ENCODE results near the gene ROBO1. TPM values are rescaled to one million over a fixed set of nuclear protein-coding genes. Genes with fewer than 3 reads are reported as not detected.

ROBO1 gene
- polyA plus RNA-seq, 2 donors, result 4.7 to 12.0 TPM

DNA sequence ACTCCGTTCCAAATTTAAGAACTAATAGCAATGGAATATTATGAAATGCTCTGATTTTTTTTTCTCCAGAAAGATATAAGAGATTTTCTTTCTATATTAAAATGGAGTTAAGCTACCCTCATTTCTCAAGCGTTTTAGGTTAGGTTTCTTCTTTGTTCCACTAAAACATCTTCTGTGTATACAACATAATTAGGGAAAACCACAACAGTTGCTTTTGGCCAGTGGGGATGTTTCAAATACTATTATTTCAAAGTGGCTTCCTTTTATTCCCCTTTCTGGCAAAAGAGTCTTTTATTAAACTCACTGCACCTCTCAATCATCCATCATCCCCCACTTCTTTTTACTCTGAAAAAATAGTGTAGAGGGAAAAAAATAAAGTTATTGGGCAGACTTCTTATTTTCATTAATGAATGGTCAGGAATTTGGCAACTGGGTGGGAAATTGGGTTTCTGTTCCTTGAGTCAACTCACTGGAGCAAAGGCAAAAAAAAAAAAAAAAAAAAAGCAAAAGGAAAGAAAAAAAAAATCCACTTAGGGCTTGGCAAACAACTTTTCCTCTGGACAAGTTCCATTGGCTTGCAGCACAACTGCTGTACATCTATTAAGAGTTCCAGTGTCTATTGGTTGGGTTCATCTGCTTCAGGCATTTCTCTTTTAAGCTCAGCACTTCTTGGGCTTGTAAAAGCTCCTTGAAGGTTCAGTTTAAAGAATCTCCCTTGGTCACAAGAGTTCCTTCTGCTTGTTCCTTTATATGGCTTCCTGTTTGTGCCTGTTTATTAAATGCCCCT lies 963.4 kb downstream of the ROBO1 start:
- H3K27ac ChIP-seq (ENCODE audit: low read depth in 2 of 2, low read length in 1 of 2), result no peak overlapping the region
- H3K36me3 ChIP-seq (ENCODE audit: control insufficient read depth in 2 of 2, insufficient read depth in 2 of 2, low read length in 1 of 2), result no peaks in the 10 kb centered on the region
- H3K4me3 ChIP-seq (ENCODE audit: low read depth in 1 of 2, low read length in 2 of 2), result no peak overlapping the region
- no peaks in the 10 kb centered on the region for H3K4me1 ChIP-seq (ENCODE audit: control insufficient read depth in 2 of 2, insufficient read depth in 2 of 2, low read length in 1 of 2)
- WGBS, 2 donors, result 17 to 26% methylated on average over 2 of the region's 2 CpGs
- no peaks in the 10 kb centered on the region for H3K27me3 ChIP-seq (ENCODE audit: control insufficient read depth in 1 of 2, insufficient read depth in 2 of 2, low read length in 2 of 2)
- no peaks in the 10 kb centered on the region for H3K9me3 ChIP-seq (ENCODE audit: control insufficient read depth in 2 of 2, insufficient read depth in 1 of 2, low read depth in 1 of 2, low read length in 1 of 2)

DNA sequence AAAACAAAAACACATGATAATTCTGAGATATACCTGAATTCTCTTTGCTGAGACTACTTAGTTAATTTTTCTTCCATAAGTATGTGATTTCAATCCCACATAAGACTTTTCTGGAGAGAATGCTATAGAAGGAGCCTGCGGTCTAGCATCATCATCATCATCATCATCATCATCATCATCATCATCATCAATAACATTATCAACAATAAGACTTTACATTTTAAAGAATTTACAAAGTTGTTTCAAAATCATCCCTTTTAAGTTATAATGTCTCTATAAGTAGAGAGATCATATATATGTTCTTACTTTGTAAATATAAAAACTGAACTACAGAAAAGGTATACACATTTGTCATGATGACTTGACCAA lies 965.3 kb downstream of the ROBO1 start:
- WGBS, 2 donors, result 40 to 88% methylated on average over 1 of the region's 1 CpG
- no peaks in the 10 kb centered on the region for H3K4me1 ChIP-seq (ENCODE audit: control insufficient read depth in 2 of 2, insufficient read depth in 2 of 2, low read length in 1 of 2)
- no peak overlapping the region for H3K4me3 ChIP-seq (ENCODE audit: low read depth in 1 of 2, low read length in 2 of 2)
- no peak overlapping the region for H3K27ac ChIP-seq (ENCODE audit: low read depth in 2 of 2, low read length in 1 of 2)
- no peaks in the 10 kb centered on the region for H3K9me3 ChIP-seq (ENCODE audit: control insufficient read depth in 2 of 2, insufficient read depth in 1 of 2, low read depth in 1 of 2, low read length in 1 of 2)
- no peaks in the 10 kb centered on the region for H3K27me3 ChIP-seq (ENCODE audit: control insufficient read depth in 1 of 2, insufficient read depth in 2 of 2, low read length in 2 of 2)
- H3K36me3 ChIP-seq (ENCODE audit: control insufficient read depth in 2 of 2, insufficient read depth in 2 of 2, low read length in 1 of 2), result no peaks in the 10 kb centered on the region

DNA sequence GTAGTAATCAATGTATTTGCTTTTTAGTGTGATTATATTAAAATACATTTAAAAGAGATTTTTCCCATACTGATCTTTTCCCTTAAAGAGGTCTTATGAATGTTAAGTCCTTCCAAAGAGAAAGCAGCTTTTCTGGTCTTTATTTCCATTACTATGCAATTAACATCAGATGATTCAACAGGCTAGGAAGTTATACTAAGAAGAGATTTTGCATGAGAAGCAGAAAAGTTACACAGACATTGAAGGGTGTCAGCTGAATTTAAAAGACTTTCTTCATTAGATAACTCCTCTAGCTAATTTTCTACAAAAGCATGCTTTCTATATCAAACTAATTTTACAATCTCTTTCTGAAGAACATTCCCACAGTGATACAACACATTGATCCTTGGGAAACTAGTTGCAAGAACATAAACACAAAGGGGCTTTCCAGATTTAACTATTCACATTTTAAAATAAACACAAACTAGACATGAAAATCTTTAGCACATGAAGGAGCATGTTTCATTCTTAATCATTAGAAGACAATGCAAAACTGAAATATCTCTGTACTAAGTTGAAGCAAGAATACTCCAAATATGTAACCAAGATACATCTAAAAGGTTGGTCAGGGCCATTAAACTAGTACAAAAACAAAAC lies 965.8 kb downstream of the ROBO1 start:
- H3K9me3 ChIP-seq (ENCODE audit: control insufficient read depth in 2 of 2, insufficient read depth in 1 of 2, low read depth in 1 of 2, low read length in 1 of 2), result no peaks in the 10 kb centered on the region
- H3K4me1 ChIP-seq (ENCODE audit: control insufficient read depth in 2 of 2, insufficient read depth in 2 of 2, low read length in 1 of 2), result no peaks in the 10 kb centered on the region
- no peak overlapping the region for H3K4me3 ChIP-seq (ENCODE audit: low read depth in 1 of 2, low read length in 2 of 2)
- no peaks in the 10 kb centered on the region for H3K36me3 ChIP-seq (ENCODE audit: control insufficient read depth in 2 of 2, insufficient read depth in 2 of 2, low read length in 1 of 2)
- no peak overlapping the region for H3K27ac ChIP-seq (ENCODE audit: low read depth in 2 of 2, low read length in 1 of 2)
- no peaks in the 10 kb centered on the region for H3K27me3 ChIP-seq (ENCODE audit: control insufficient read depth in 1 of 2, insufficient read depth in 2 of 2, low read length in 2 of 2)

DNA sequence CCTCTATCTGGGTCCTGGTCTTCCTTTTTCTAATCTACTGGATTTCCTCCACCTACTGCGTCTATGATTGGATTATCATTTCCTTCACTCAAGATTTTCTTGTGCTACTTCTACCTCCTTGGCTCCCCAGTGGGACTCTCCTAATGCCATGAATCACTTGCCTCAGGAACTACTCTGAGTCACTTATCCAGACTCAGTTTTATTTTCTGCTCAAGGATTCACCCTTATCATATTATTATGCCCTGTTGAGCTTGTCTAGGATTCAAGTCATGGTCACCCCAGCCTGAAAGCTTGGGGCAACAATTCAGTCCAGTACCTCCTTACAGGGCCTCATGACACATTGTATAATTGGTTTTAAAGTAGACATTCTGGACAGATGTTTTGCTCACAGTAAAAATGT lies 968.1 kb downstream of the ROBO1 start:
- Histone ChIP-seq H3K36me3 (ENCODE audit: control insufficient read depth in 2 of 2, insufficient read depth in 2 of 2, low read length in 1 of 2) (no peaks in the 10 kb centered on the region), H3K4me3 (ENCODE audit: low read depth in 1 of 2, low read length in 2 of 2) (no peak overlapping the region), H3K4me1 (ENCODE audit: control insufficient read depth in 2 of 2, insufficient read depth in 2 of 2, low read length in 1 of 2) (no peaks in the 10 kb centered on the region), H3K9me3 (ENCODE audit: control insufficient read depth in 2 of 2, insufficient read depth in 1 of 2, low read depth in 1 of 2, low read length in 1 of 2) (no peaks in the 10 kb centered on the region), H3K27ac (ENCODE audit: low read depth in 2 of 2, low read length in 1 of 2) (no peak overlapping the region), H3K27me3 (ENCODE audit: control insufficient read depth in 1 of 2, insufficient read depth in 2 of 2, low read length in 2 of 2) (no peaks in the 10 kb centered on the region)
- 79 to 81% methylated on average over 1 of the region's 1 CpG for WGBS, 2 donors

DNA sequence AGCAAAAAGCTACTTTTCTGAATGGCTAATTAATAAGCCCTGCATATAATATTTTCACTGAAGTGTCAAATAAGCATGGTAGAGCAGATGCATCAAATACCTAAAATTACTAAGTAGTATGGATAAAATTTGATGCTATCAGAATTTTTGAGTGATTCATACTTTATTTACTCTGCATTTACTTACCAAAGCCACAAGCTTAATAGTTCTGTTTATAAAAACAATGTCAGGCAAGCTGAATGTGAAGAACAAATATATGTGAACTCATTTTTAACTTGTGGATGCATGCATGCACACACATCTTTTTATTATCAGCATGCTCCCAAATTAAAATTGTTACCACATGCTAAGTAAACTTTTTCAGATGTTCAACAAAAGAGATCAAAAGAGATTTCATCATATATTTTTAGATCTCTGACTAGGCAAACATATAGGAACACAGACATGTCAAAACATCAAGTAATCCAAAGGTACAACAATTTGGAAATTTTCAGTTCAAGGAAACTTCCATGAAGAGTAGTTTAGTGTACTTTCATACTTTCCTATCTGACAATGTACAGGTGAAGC lies 969.4 kb downstream of the ROBO1 start:
- no peaks in the 10 kb centered on the region for H3K4me1 ChIP-seq (ENCODE audit: control insufficient read depth in 2 of 2, insufficient read depth in 2 of 2, low read length in 1 of 2)
- no peak overlapping the region for H3K4me3 ChIP-seq (ENCODE audit: low read depth in 1 of 2, low read length in 2 of 2)
- no peak overlapping the region for H3K27ac ChIP-seq (ENCODE audit: low read depth in 2 of 2, low read length in 1 of 2)
- no peaks in the 10 kb centered on the region for H3K9me3 ChIP-seq (ENCODE audit: control insufficient read depth in 2 of 2, insufficient read depth in 1 of 2, low read depth in 1 of 2, low read length in 1 of 2)
- H3K27me3 ChIP-seq (ENCODE audit: control insufficient read depth in 1 of 2, insufficient read depth in 2 of 2, low read length in 2 of 2), result no peaks in the 10 kb centered on the region
- H3K36me3 ChIP-seq (ENCODE audit: control insufficient read depth in 2 of 2, insufficient read depth in 2 of 2, low read length in 1 of 2), result no peaks in the 10 kb centered on the region

DNA sequence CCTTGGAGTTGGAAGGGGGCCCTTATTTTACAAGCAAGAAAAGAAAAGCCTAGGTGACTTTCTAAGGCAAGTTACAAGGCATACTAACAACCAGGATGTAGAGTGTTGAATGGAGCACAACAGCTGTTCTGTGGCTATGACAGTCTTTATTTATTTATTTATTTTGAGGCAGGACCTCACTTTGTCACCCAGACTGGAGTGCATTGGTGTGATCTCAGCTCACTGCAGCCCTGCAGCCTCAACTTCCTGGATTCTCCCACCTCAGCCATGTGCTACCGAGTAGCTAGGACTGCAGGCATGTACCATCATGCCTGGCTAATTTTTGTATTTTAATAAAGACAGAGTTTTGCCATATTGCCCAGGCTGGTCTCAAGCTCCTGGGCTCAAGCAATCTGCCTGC lies 973.4 kb downstream of the ROBO1 start:
- Histone ChIP-seq H3K27ac (ENCODE audit: low read depth in 2 of 2, low read length in 1 of 2) (no peak overlapping the region), H3K9me3 (ENCODE audit: control insufficient read depth in 2 of 2, insufficient read depth in 1 of 2, low read depth in 1 of 2, low read length in 1 of 2) (no peaks in the 10 kb centered on the region), H3K36me3 (ENCODE audit: control insufficient read depth in 2 of 2, insufficient read depth in 2 of 2, low read length in 1 of 2) (no peaks in the 10 kb centered on the region), H3K4me3 (ENCODE audit: low read depth in 1 of 2, low read length in 2 of 2) (no peak overlapping the region), H3K4me1 (ENCODE audit: control insufficient read depth in 2 of 2, insufficient read depth in 2 of 2, low read length in 1 of 2) (no peaks in the 10 kb centered on the region), H3K27me3 (ENCODE audit: control insufficient read depth in 1 of 2, insufficient read depth in 2 of 2, low read length in 2 of 2) (no peaks in the 10 kb centered on the region)
- WGBS, 2 donors, result 56 to 76% methylated on average over 1 of the region's 1 CpG

DNA sequence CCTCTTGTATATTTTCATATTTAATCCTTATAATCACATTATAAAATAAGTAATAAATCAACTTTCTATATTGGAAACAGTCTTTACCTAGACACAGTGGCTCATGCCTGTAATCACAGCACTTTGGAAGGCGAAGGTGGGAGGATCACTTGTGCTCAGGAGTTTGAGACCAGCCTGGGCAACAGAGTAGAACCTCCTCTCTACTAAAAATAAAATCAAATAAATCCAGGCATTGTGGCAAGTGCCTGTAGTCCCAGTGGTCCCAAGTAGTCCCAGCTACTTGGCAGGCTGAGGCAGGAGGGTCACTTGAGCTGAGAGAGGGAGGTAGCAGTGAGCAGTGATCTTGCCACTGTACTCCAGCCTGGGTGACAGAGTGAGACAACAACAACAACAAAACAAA lies 975.1 kb downstream of the ROBO1 start:
- Histone ChIP-seq H3K27ac (ENCODE audit: low read depth in 2 of 2, low read length in 1 of 2) (no peak overlapping the region), H3K9me3 (ENCODE audit: control insufficient read depth in 2 of 2, insufficient read depth in 1 of 2, low read depth in 1 of 2, low read length in 1 of 2) (no peaks in the 10 kb centered on the region), H3K4me3 (ENCODE audit: low read depth in 1 of 2, low read length in 2 of 2) (no peak overlapping the region), H3K36me3 (ENCODE audit: control insufficient read depth in 2 of 2, insufficient read depth in 2 of 2, low read length in 1 of 2) (no peaks in the 10 kb centered on the region), H3K4me1 (ENCODE audit: control insufficient read depth in 2 of 2, insufficient read depth in 2 of 2, low read length in 1 of 2) (no peaks in the 10 kb centered on the region), H3K27me3 (ENCODE audit: control insufficient read depth in 1 of 2, insufficient read depth in 2 of 2, low read length in 2 of 2) (no peaks in the 10 kb centered on the region)
- 83 to 87% methylated on average over 1 of the region's 1 CpG for WGBS, 2 donors

DNA sequence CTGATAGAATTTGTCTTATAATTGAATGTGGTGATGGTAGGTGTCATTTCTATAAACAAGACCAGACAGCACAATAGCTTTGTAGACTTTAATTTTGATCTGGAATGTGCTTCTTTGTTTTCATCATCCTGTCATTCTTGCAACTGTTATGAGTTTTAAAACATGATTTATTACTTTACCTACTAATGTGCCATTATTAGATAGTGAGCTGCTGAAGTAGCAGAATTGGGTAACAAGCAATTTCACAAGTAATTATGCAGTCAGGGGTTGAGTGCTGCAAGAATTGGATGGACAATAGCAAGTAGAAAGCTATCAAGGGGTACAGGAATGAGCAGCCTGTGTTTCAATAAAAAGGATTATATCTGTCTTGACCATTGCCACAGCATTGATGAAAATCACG lies 975.6 kb downstream of the ROBO1 start:
- Histone ChIP-seq H3K9me3 (ENCODE audit: control insufficient read depth in 2 of 2, insufficient read depth in 1 of 2, low read depth in 1 of 2, low read length in 1 of 2) (no peaks in the 10 kb centered on the region), H3K4me3 (ENCODE audit: low read depth in 1 of 2, low read length in 2 of 2) (no peak overlapping the region), H3K27me3 (ENCODE audit: control insufficient read depth in 1 of 2, insufficient read depth in 2 of 2, low read length in 2 of 2) (no peaks in the 10 kb centered on the region), H3K36me3 (ENCODE audit: control insufficient read depth in 2 of 2, insufficient read depth in 2 of 2, low read length in 1 of 2) (no peaks in the 10 kb centered on the region), H3K27ac (ENCODE audit: low read depth in 2 of 2, low read length in 1 of 2) (no peak overlapping the region), H3K4me1 (ENCODE audit: control insufficient read depth in 2 of 2, insufficient read depth in 2 of 2, low read length in 1 of 2) (no peaks in the 10 kb centered on the region)
- WGBS, 2 donors, result 92 to 100% methylated on average over 1 of the region's 1 CpG

DNA sequence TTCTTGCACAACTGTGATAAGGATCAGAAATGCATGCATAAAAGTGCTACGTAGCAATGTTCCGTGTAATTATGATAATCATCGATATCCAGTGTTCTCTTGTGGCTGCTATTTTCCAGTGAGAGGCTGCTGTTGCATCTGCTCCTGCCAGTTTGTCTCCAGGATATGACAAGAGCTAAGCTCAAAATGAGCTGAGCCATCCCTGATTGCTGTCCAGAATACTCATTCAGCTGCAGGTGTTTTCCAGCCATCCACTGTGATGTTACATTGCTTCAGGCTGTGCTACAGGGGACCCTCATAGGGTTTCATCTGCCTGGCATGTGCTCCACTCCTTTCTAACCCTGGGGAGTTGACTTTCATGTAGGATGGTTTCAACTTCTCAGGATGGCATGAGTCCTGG lies 976.0 kb downstream of the ROBO1 start:
- Histone ChIP-seq H3K27ac (ENCODE audit: low read depth in 2 of 2, low read length in 1 of 2) (no peak overlapping the region), H3K9me3 (ENCODE audit: control insufficient read depth in 2 of 2, insufficient read depth in 1 of 2, low read depth in 1 of 2, low read length in 1 of 2) (no peaks in the 10 kb centered on the region), H3K4me3 (ENCODE audit: low read depth in 1 of 2, low read length in 2 of 2) (no peak overlapping the region), H3K27me3 (ENCODE audit: control insufficient read depth in 1 of 2, insufficient read depth in 2 of 2, low read length in 2 of 2) (no peaks in the 10 kb centered on the region), H3K4me1 (ENCODE audit: control insufficient read depth in 2 of 2, insufficient read depth in 2 of 2, low read length in 1 of 2) (no peaks in the 10 kb centered on the region), H3K36me3 (ENCODE audit: control insufficient read depth in 2 of 2, insufficient read depth in 2 of 2, low read length in 1 of 2) (no peaks in the 10 kb centered on the region)
- WGBS, 2 donors, result 49 to 62% methylated on average over 3 of the region's 3 CpGs

DNA sequence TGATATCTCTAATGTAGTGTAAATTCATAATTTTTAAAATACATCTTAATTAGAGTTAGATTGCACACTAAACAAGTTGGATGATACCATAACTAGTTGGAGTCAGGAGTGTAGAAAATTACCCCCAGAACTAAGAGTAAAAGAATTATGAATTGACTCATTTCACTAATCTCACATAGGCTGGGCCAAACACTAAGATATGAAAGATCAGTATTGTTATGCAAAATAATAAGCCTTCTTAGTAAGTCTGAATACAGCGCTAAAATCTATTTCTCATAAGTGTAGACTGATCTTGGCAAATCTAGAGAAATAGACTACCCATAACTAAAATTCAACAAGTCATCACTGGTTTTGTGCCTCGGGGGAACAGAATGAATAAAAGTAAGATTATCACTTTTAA lies 979.0 kb downstream of the ROBO1 start:
- no peak overlapping the region for H3K27ac ChIP-seq (ENCODE audit: low read depth in 2 of 2, low read length in 1 of 2)
- H3K4me3 ChIP-seq (ENCODE audit: low read depth in 1 of 2, low read length in 2 of 2), result no peak overlapping the region
- H3K27me3 ChIP-seq (ENCODE audit: control insufficient read depth in 1 of 2, insufficient read depth in 2 of 2, low read length in 2 of 2), result no peaks in the 10 kb centered on the region
- WGBS, 2 donors, result 48 to 61% methylated on average over 2 of the region's 2 CpGs
- H3K36me3 ChIP-seq (ENCODE audit: control insufficient read depth in 2 of 2, insufficient read depth in 2 of 2, low read length in 1 of 2), result no peaks in the 10 kb centered on the region
- no peaks in the 10 kb centered on the region for H3K9me3 ChIP-seq (ENCODE audit: control insufficient read depth in 2 of 2, insufficient read depth in 1 of 2, low read depth in 1 of 2, low read length in 1 of 2)
- no peaks in the 10 kb centered on the region for H3K4me1 ChIP-seq (ENCODE audit: control insufficient read depth in 2 of 2, insufficient read depth in 2 of 2, low read length in 1 of 2)

Data from esophagus (tissue), 2 donors.